ENCODE results near the gene MBD1.
"Not testable (repeated sequence)": the region's sequence is repeated elsewhere in the genome, so short reads cannot be mapped to it uniquely, and the experiment has no call there.

The MBD1 gene

DNA sequence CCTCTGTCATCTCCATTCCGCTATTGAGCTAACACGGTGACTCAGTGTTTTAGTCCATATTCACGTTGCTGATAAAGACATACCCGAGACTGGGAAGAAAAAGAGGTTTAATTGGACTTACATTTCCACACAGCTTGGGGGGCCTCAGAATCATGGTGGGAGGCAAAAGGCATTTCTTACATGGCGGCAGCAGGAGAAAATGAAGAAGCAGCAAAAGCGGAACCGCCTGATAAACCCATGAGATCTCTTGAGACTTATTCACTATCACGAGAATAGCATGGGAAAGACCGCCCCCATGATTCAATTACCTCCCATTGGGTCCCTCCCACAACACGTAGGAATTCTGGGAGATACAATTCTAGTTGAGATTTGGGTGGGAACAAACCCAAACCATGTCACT, 28.8 kb upstream of the MBD1 start:
- no peaks in the 10 kb centered on the region for H3K79me2 ChIP-seq (ENCODE audit: low read length)
- 0 out of 2 replicates have a peak, but pooled peaks cover 7% of the 10 kb centered on the region for H3K27me3 ChIP-seq (replicated peaks; ENCODE audit: insufficient read depth, low read length)
- no peak overlapping the region for H3K4me3 ChIP-seq (ENCODE audit: low read length)
- H3K4me2 ChIP-seq (ENCODE audit: low read depth, low read length) = no peak overlapping the region
- no peaks in the 10 kb centered on the region for H3K36me3 ChIP-seq (replicated peaks; ENCODE audit: insufficient read depth, low read length)
- no peak overlapping the region for H3K9ac ChIP-seq (ENCODE audit: low read length)
- H3K9me3 ChIP-seq (replicated peaks; ENCODE audit: insufficient read depth, low read length) = no peaks in the 10 kb centered on the region
- DNase-seq = no peak
- H2AFZ ChIP-seq (ENCODE audit: low read length) = no peak overlapping the region
- no peaks in the 10 kb centered on the region for H4K20me1 ChIP-seq (ENCODE audit: insufficient read depth, low read length)
- TF ChIP-seq EZH2phosphoT487 (IDR thresholded peaks at IDR 0.05; ENCODE audit: low read length) = no peak
- TF ChIP-seq EZH2 (optimal IDR thresholded peaks at IDR 0.05; ENCODE audit: low read depth, low read length) = no peak
- TF ChIP-seq, protein P1, sequence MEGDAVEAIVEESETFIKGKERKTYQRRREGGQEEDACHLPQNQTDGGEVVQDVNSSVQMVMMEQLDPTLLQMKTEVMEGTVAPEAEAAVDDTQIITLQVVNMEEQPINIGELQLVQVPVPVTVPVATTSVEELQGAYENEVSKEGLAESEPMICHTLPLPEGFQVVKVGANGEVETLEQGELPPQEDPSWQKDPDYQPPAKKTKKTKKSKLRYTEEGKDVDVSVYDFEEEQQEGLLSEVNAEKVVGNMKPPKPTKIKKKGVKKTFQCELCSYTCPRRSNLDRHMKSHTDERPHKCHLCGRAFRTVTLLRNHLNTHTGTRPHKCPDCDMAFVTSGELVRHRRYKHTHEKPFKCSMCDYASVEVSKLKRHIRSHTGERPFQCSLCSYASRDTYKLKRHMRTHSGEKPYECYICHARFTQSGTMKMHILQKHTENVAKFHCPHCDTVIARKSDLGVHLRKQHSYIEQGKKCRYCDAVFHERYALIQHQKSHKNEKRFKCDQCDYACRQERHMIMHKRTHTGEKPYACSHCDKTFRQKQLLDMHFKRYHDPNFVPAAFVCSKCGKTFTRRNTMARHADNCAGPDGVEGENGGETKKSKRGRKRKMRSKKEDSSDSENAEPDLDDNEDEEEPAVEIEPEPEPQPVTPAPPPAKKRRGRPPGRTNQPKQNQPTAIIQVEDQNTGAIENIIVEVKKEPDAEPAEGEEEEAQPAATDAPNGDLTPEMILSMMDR (IDR thresholded peaks at IDR 0.05; ENCODE audit: low read length) = no peak
- peaks cover 46% of the 10 kb centered on the region for H3F3A ChIP-seq (ENCODE audit: insufficient read depth, low read length)
- no peaks in the 10 kb centered on the region for H3K9me2 ChIP-seq (replicated peaks; ENCODE audit: insufficient read depth, low read length)
- peaks cover 48% of the 10 kb centered on the region for H3K4me1 ChIP-seq (ENCODE audit: low read length)
- no peak overlapping the region for H3K27ac ChIP-seq (ENCODE audit: low read length)

DNA sequence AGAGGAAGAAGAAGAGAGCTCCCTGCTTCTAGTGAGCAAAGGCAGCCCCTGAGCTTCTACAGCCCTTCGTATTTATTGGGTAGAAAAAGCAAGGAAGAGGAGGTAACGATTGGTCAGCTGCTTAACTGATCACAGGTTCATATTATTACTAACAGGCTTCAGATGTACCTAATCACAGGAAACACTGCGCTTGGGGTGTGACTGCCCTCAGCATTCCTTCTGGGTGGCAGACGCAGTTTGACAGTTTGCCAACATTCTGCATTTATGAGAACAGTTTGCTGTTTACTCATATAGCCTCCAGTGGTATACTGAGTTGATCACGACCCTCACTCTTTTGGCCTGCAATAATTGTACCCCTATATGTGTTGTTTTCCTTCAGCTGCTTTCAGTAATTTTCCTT, 27.5 kb upstream of the MBD1 start:
- not testable (repeated sequence) for H3K9me2 ChIP-seq (replicated peaks; ENCODE audit: insufficient read depth, low read length); H4K20me1 ChIP-seq (ENCODE audit: insufficient read depth, low read length); DNase-seq; H2AFZ ChIP-seq (ENCODE audit: low read length); H3K27me3 ChIP-seq (replicated peaks; ENCODE audit: insufficient read depth, low read length); H3K36me3 ChIP-seq (replicated peaks; ENCODE audit: insufficient read depth, low read length); H3K79me2 ChIP-seq (ENCODE audit: low read length); H3K9me3 ChIP-seq (replicated peaks; ENCODE audit: insufficient read depth, low read length)
- Histone ChIP-seq H3K4me1 (ENCODE audit: low read length) (peaks cover 36% of the 10 kb centered on the region), H3K9ac (ENCODE audit: low read length) (peak overlapping the region; percentile 56; the same call in 1 of the 2 replicates), H3K4me3 (ENCODE audit: low read length) (peak overlapping the region; percentile 69; the same call in 1 of the 2 replicates), H3K4me2 (ENCODE audit: low read depth, low read length) (peak overlapping the region; percentile 91; the same call in 1 of the 2 replicates), H3K27ac (ENCODE audit: low read length) (peak overlapping the region; percentile 68; the same call in 1 of the 2 replicates), H3F3A (ENCODE audit: insufficient read depth, low read length) (peaks cover 39% of the 10 kb centered on the region)

DNA sequence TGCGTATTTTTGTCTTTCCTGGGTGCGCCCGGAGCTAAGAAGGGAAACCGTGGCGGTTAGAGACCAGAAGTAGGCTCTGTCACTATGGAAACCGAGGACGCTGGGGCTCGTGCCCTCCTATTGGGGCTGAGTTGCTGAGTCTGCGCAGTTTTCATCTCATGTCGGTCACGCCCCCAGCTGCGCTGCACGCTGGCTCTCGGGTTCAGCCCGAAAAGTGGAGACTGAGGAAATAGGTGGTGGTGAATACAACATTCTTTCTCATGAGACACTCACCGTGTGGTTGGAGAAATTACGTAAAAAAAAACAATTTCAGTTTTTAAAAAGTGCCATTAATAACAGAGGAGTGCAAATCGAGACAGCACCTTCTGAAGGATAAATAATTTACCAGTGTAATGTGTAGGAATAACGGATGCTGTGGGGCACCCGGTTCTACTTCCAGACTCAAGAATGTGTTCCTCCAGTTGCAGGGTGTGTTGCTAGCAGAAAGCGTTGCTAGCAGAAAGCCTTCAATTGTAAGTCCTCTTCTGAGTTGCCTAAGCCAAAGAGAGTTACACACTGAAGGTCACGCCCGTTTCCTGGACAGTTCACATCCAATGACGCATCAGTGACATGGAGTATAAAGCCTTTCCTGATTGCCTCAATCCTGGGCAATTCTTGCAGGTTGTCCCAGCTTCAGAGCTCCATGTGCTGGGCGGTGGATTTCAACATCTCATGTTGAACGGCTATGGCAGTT, 26.6 kb upstream of the MBD1 start:
- TF ChIP-seq, protein P1 (IDR thresholded peaks at IDR 0.05; ENCODE audit: low read length) = no peak
- H3K27me3 ChIP-seq (replicated peaks; ENCODE audit: insufficient read depth, low read length) = 0 out of 2 replicates have a peak, but pooled peaks cover 7% of the 10 kb centered on the region
- peaks cover 27% of the 10 kb centered on the region for H3K4me1 ChIP-seq (ENCODE audit: low read length)
- H3K4me3 ChIP-seq (ENCODE audit: low read length) = peak overlapping the region; percentile 69
- H2AFZ ChIP-seq (ENCODE audit: low read length) = peak overlapping the region; percentile 67
- no peaks in the 10 kb centered on the region for H3K9me3 ChIP-seq (replicated peaks; ENCODE audit: insufficient read depth, low read length)
- peaks cover 32% of the 10 kb centered on the region for H3F3A ChIP-seq (ENCODE audit: insufficient read depth, low read length)
- no peaks in the 10 kb centered on the region for H3K9me2 ChIP-seq (replicated peaks; ENCODE audit: insufficient read depth, low read length)
- H4K20me1 ChIP-seq (ENCODE audit: insufficient read depth, low read length) = no peaks in the 10 kb centered on the region
- peak overlapping the region; percentile 56; the same call in 1 of the 2 replicates for H3K9ac ChIP-seq (ENCODE audit: low read length)
- peak overlapping the region; percentile 91 for H3K4me2 ChIP-seq (ENCODE audit: low read depth, low read length)
- no peaks in the 10 kb centered on the region for H3K36me3 ChIP-seq (replicated peaks; ENCODE audit: insufficient read depth, low read length)
- H3K27ac ChIP-seq (ENCODE audit: low read length) = peak overlapping the region; percentile 68; the same call in 1 of the 2 replicates
- DNase-seq = peak; percentile 97
- no peaks in the 10 kb centered on the region for H3K79me2 ChIP-seq (ENCODE audit: low read length)

DNA sequence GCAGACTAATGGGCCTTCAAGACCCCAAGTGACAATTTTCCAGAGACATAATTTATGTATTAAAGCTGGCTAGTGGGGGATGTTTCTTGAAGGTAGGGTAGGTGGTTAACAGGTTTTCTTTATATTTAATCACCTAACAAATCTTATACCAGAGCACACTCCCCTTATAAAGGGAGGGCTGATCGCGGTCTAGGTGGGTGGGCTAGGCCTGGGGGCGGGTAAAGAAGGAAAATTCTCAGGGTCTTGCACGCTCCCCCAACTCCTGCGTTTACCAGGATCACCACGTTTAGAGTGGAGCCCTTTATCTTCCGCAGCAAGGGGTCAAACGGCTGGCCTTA, 26.0 kb upstream of the MBD1 start:
- H3K9me3 ChIP-seq (replicated peaks; ENCODE audit: insufficient read depth, low read length) = no peaks in the 10 kb centered on the region
- H3K9ac ChIP-seq (ENCODE audit: low read length) = peak overlapping the region; percentile 32; the same call in 1 of the 2 replicates
- TF ChIP-seq EZH2 (optimal IDR thresholded peaks at IDR 0.05; ENCODE audit: low read depth, low read length) (no peak), EZH2phosphoT487 (IDR thresholded peaks at IDR 0.05; ENCODE audit: low read length) (no peak)
- TF ChIP-seq, protein P1 (IDR thresholded peaks at IDR 0.05; ENCODE audit: low read length) = no peak
- H3K27ac ChIP-seq (ENCODE audit: low read length) = peak overlapping the region; percentile 22; the same call in 1 of the 2 replicates
- H3F3A ChIP-seq (ENCODE audit: insufficient read depth, low read length) = peaks cover 26% of the 10 kb centered on the region
- no peak for DNase-seq
- H3K36me3 ChIP-seq (replicated peaks; ENCODE audit: insufficient read depth, low read length) = no peaks in the 10 kb centered on the region
- H3K79me2 ChIP-seq (ENCODE audit: low read length) = no peaks in the 10 kb centered on the region
- peak overlapping the region; percentile 67 for H2AFZ ChIP-seq (ENCODE audit: low read length)
- H3K4me1 ChIP-seq (ENCODE audit: low read length) = peaks cover 24% of the 10 kb centered on the region
- no peaks in the 10 kb centered on the region for H3K9me2 ChIP-seq (replicated peaks; ENCODE audit: insufficient read depth, low read length)
- no peaks in the 10 kb centered on the region for H4K20me1 ChIP-seq (ENCODE audit: insufficient read depth, low read length)
- H3K27me3 ChIP-seq (replicated peaks; ENCODE audit: insufficient read depth, low read length) = 0 out of 2 replicates have a peak, but pooled peaks cover 7% of the 10 kb centered on the region
- peak overlapping the region; percentile 91 for H3K4me2 ChIP-seq (ENCODE audit: low read depth, low read length)
- H3K4me3 ChIP-seq (ENCODE audit: low read length) = peak overlapping the region; percentile 69
